ENCODE results near the gene EEFSEC.

Gene EEFSEC

GRCh38 chr3:128423525-128424147 is 270.4 kb downstream of the EEFSEC start:
- no peak overlapping the region for H3K4me3 ChIP-seq (ENCODE audit: control insufficient read depth, low read depth, low read length)
- no peak for TF ChIP-seq CTCF (IDR thresholded peaks at IDR 0.05; ENCODE audit: control insufficient read depth, insufficient read depth, low read depth, low read length, missing control alignments)
- no peak for DNase-seq (ENCODE audit: low read depth)

- no peak for DNase-seq (ENCODE audit: low read depth)
- no peak for TF ChIP-seq CTCF (IDR thresholded peaks at IDR 0.05; ENCODE audit: control insufficient read depth, insufficient read depth, low read depth, low read length, missing control alignments)
- H3K4me3 ChIP-seq (ENCODE audit: control insufficient read depth, low read depth, low read length), result no peak overlapping the region
Observed at GRCh38 chr3:128424508-128425069, 271.3 kb downstream of the EEFSEC start.

- no peak overlapping the region for H3K4me3 ChIP-seq (ENCODE audit: control insufficient read depth, low read depth, low read length)
- no peak for TF ChIP-seq CTCF (IDR thresholded peaks at IDR 0.05; ENCODE audit: control insufficient read depth, insufficient read depth, low read depth, low read length, missing control alignments)
- DNase-seq (ENCODE audit: low read depth), result no peak
Observed at GRCh38 chr3:128425142-128425845, 272.0 kb downstream of the EEFSEC start.

- no peak overlapping the region for H3K4me3 ChIP-seq (ENCODE audit: control insufficient read depth, low read depth, low read length)
- no peak for TF ChIP-seq CTCF (IDR thresholded peaks at IDR 0.05; ENCODE audit: control insufficient read depth, insufficient read depth, low read depth, low read length, missing control alignments)
- DNase-seq (ENCODE audit: low read depth), result no peak
Observed at GRCh38 chr3:128425846-128426127, 272.5 kb downstream of the EEFSEC start.

GRCh38 chr3:128426128-128426921 is 273.0 kb downstream of the EEFSEC start:
- no peak for DNase-seq (ENCODE audit: low read depth)
- peak overlapping the region; percentile 30 for H3K4me3 ChIP-seq (ENCODE audit: control insufficient read depth, low read depth, low read length)
- peak; percentile 59 for TF ChIP-seq CTCF (IDR thresholded peaks at IDR 0.05; ENCODE audit: control insufficient read depth, insufficient read depth, low read depth, low read length, missing control alignments)

GRCh38 chr3:128427175-128427857 is 274.0 kb downstream of the EEFSEC start:
- TF ChIP-seq CTCF (IDR thresholded peaks at IDR 0.05; ENCODE audit: control insufficient read depth, insufficient read depth, low read depth, low read length, missing control alignments), result no peak
- no peak for DNase-seq (ENCODE audit: low read depth)
- no peak overlapping the region for H3K4me3 ChIP-seq (ENCODE audit: control insufficient read depth, low read depth, low read length)

Data from AG09309 (cell line).